B cell (primary cell): ENCODE measurements around the gene SH3D19.

Experiments
- EZH2 ChIP-seq: IDR thresholded peaks from 2 replicates; pipeline ENCODE4 v1.6.1; 2012; ENCODE audit warnings: borderline replicate concordance, low read depth, mild to moderate bottlenecking, moderate library complexity, low read length; ENCODE audit not compliant: insufficient read depth, poor library complexity, severe bottlenecking
- TF ChIP-seq, protein P1 (sequence below): fragments of 200-600 bp; IDR thresholded peaks from one replicate; pipeline ENCODE4 v1.8.0; 2022; ENCODE audit warnings: antibody characterized with exemption, mild to moderate bottlenecking

DNA sequence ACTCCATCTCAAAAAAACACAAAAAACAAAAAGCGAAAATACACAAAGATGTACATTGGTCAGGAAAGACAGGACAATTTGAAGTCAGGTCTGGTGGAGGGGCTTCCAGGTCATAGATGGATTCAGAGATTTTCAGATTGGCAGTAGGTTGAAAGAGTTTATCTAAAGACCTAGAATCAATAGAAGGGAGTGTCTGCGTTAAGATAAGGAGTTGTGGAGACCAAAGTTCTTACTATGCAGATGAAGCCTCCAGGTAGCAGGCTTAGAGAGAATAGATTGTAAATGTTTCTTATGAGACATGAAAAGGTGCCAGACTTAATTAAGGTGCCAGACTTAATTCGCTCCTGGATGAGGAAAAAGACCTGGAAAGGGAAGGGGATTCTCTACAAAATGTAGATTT lies 232.9 kb downstream of the SH3D19 start:
- TF ChIP-seq, protein P1, sequence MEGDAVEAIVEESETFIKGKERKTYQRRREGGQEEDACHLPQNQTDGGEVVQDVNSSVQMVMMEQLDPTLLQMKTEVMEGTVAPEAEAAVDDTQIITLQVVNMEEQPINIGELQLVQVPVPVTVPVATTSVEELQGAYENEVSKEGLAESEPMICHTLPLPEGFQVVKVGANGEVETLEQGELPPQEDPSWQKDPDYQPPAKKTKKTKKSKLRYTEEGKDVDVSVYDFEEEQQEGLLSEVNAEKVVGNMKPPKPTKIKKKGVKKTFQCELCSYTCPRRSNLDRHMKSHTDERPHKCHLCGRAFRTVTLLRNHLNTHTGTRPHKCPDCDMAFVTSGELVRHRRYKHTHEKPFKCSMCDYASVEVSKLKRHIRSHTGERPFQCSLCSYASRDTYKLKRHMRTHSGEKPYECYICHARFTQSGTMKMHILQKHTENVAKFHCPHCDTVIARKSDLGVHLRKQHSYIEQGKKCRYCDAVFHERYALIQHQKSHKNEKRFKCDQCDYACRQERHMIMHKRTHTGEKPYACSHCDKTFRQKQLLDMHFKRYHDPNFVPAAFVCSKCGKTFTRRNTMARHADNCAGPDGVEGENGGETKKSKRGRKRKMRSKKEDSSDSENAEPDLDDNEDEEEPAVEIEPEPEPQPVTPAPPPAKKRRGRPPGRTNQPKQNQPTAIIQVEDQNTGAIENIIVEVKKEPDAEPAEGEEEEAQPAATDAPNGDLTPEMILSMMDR: no peak
- TF ChIP-seq EZH2: no peak
